Ovary (tissue), 3 donors: ENCODE data around the gene NEURL3.
A peak's percentile ranks its signal among the peaks of the same experiment; 100 is the strongest.

Experiments
- CTCF ChIP-seq, 3 donors: fragments of 450-650 bp in 2 of 3; fragments of 200-600 bp in 1 of 3; IDR thresholded peaks; one replicate each; pipeline versions ENCODE4 v1.5.1 to v1.8.0; 2016 to 2022; ENCODE audit warnings: antibody characterized with exemption in 3 of 3, mild to moderate bottlenecking in 1 of 3
- EP300 ChIP-seq: sonication (generic); formaldehyde crosslinking; IDR thresholded peaks from one replicate; pipeline ENCODE4 v1.6.1; 2017; ENCODE audit warnings: antibody characterized with exemption
- POLR2A ChIP-seq: fragments of 450-650 bp; IDR thresholded peaks from one replicate; pipeline ENCODE4 v1.6.1; 2017; ENCODE audit warnings: antibody characterized with exemption, mild to moderate bottlenecking, moderate library complexity
- donor health status: DM: no; HTN: no; CAD: no.

DNA sequence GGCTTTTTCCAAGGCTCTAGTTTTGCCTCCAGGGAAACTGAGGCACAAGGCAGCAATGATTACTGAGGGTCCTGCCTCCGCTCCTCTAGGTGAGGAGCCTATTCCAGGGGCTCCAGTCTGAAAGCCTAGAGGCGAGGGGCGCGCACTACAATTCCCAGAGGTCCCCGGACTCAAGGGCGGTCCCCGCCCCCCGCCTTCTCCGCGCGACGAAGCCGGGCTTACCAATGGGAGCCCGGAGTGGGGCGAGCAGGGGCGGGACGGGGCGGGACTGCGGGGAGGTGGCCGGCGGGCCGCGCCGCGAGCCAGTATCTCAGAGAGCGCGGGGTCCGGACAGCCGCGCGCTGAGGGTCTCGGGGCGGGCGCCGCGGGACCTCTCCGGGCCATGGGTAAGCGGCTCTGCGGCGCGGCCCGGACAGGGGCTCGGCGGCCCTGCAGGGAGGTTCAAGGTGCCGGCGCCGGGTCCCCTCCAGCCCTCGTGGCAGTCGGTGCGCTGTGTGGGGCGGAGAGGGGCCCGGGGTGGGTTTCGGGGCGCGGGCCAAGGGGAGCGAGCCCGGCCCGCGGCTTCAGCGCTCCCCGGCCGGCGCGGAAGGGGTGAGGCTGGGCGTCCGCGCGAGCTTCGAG, 31.4 kb upstream of the NEURL3 start, which contains the start of gene ARID5A:
- TF ChIP-seq CTCF (IDR thresholded peaks at IDR 0.05) = peak; percentile 16 to 71 (median 57)
- TF ChIP-seq POLR2A = peak; percentile 97
- TF ChIP-seq EP300 = no peak
